GM19351 (cell line): ENCODE data around the gene SCFD1.
"Not testable (repeated sequence)": the region's sequence is repeated elsewhere in the genome, so short reads cannot be mapped to it uniquely, and the experiment has no call there.

ENCODE experiments used
- ATAC-seq: cut with Tn5 transposase; IDR thresholded peaks from one replicate; pipeline ENCODE4 v1.9.1; 2021; ENCODE audit warnings: mild to moderate bottlenecking, moderate library complexity; ENCODE audit not compliant: unreplicated experiment

Gene SCFD1

GRCh38 chr14:30610787-30611343, 11.3 kb upstream of the SCFD1 start:
- ATAC-seq: no peak

GRCh38 chr14:30614155-30614554, 8.0 kb upstream of the SCFD1 start:
- no peak for ATAC-seq

- ATAC-seq: peak; percentile 41
Observed at GRCh38 chr14:30620178-30620577, 1.9 kb upstream of the SCFD1 start.

- peak; percentile 8 for ATAC-seq
Observed at GRCh38 chr14:30621354-30621939, 672 bp upstream of the SCFD1 start.

- ATAC-seq: no peak
Observed at GRCh38 chr14:30623412-30624131, 1.5 kb downstream of the SCFD1 start.

GRCh38 chr14:30624132-30624423, 2.0 kb downstream of the SCFD1 start:
- no peak for ATAC-seq

GRCh38 chr14:30625533-30625932, 3.4 kb downstream of the SCFD1 start:
- no peak for ATAC-seq

- not testable (repeated sequence) for ATAC-seq
Observed at GRCh38 chr14:30629432-30629831, 7.3 kb downstream of the SCFD1 start.

GRCh38 chr14:30630248-30630647, 8.1 kb downstream of the SCFD1 start:
- no peak for ATAC-seq

- no peak for ATAC-seq
Observed at GRCh38 chr14:30632730-30633129, 10.6 kb downstream of the SCFD1 start.

- ATAC-seq: no peak
Observed at GRCh38 chr14:30638926-30639325, 16.8 kb downstream of the SCFD1 start.

GRCh38 chr14:30641207-30641606, 19.1 kb downstream of the SCFD1 start:
- ATAC-seq: no peak

- not testable (repeated sequence) for ATAC-seq
Observed at GRCh38 chr14:30644462-30644861, 22.3 kb downstream of the SCFD1 start.

GRCh38 chr14:30645600-30645999, 23.5 kb downstream of the SCFD1 start:
- no peak for ATAC-seq

GRCh38 chr14:30648471-30648870, 26.4 kb downstream of the SCFD1 start:
- no peak for ATAC-seq

GRCh38 chr14:30651937-30652336, 29.8 kb downstream of the SCFD1 start:
- no peak for ATAC-seq

- no peak for ATAC-seq
Observed at GRCh38 chr14:30655124-30655523, 33.0 kb downstream of the SCFD1 start.

- no peak for ATAC-seq
Observed at GRCh38 chr14:30655658-30656057, 33.5 kb downstream of the SCFD1 start.

- no peak for ATAC-seq
Observed at GRCh38 chr14:30656190-30656632, 34.1 kb downstream of the SCFD1 start.

- ATAC-seq: no peak
Observed at GRCh38 chr14:30657050-30657449, 34.9 kb downstream of the SCFD1 start.

- ATAC-seq: no peak
Observed at GRCh38 chr14:30657606-30658163, 35.6 kb downstream of the SCFD1 start.

GRCh38 chr14:30658645-30659044, 36.5 kb downstream of the SCFD1 start:
- no peak for ATAC-seq
